OCI-M1 (cell line): ENCODE data around the gene SYMPK.

Experiments used
- DNase-seq: peaks from one replicate; lab custom pipeline; 2025; lab: John Stamatoyannopoulos, UW

Gene SYMPK

DNA sequence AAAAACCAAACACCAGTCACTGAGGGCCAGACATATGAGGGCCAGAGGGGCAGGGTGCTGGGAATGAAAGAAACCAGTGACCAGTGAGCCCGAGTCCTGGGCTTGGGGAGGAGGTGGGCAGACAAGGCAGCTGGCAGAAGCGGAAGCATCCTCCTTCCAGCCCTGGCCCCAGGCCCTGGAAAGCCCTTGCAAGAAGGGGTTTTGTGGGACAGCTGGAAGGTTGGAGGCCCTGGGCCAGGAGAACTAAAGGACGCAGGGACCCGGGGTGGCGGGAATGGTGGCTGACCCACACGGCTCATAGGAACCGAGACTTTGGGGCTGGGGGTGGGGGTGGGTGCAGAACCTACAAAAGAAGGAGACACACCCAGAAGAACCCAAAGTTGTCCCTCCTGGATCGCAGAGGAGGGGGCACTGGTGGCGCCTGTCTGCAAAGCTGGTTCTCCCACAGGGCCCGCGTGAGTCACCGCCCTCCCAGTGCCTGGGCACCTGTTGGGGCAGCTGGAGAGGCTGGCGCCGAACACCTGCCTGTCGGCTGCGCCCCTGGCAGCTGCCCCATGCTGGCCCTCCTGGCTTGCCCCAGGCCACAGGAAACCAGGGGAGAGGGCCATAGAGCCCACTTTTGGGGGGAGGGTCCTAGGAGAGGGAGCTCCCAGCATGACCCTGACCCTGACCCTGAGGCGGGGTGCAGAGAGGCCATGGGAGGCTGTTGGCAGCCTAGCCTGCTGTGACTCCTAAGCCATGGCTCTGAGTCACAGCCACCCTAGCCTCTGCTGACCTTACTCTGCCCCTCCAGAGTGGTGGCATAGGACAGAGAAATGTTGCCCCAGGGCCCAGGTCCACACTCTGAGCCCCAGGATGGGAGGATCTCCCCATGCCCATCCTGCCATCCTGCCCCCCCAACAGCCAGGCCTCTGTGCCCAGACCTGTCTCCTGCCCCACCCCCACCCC lies 81.5 kb downstream of the SYMPK start:
- DNase-seq = no peak

GRCh38 chr19:45780448-45781213 lies 82.3 kb downstream of the SYMPK start:
- no peak for DNase-seq

DNA sequence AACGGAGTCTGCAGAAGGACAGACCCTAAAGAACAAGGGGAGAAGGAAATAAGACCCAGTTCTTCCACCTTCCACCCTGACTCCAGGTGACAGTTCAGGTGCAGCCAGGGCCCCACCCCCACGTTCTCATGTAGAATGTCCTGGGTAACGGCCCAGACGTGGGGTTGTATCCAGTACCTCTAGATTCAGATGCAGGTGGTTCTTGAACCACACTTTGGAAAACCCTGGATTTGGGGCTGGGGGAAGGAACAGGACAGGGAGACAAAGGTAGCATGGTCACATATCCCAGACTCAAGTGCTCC lies 82.8 kb downstream of the SYMPK start:
- no peak for DNase-seq

GRCh38 chr19:45779231-45780145 lies 83.5 kb downstream of the SYMPK start:
- DNase-seq = peak; percentile 98

DNA sequence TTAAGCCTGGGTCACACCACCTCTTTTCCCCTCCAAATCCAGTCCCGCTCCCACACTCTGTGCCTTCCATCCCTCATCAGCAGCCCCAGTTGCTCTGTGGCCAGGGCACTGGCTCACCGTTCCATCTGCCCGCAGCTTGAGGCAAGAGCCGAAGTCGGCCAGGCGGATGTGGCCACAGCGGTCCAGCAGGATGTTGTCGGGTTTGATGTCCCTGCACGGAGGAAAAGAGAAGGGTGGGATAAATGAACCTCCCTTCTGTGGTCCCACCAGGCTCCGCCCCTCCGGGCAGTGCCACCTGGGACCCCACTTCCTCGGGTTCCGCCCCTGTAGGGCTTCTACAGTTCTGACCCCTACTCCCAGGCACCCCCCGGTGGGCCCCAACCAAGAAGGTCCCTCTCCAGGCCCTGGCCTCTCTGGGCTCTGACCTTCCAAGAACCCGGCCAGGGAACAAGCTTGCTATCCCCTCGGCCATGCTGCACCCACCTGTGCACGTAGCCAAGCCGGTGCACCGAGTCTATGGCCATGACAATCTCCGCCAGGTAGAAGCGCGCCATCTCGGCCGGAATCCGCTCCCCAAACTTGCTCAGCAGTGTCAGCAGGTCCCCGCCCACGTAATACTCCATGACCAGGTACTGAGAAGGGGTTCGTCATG lies 84.8 kb downstream of the SYMPK start:
- DNase-seq = no peak

DNA sequence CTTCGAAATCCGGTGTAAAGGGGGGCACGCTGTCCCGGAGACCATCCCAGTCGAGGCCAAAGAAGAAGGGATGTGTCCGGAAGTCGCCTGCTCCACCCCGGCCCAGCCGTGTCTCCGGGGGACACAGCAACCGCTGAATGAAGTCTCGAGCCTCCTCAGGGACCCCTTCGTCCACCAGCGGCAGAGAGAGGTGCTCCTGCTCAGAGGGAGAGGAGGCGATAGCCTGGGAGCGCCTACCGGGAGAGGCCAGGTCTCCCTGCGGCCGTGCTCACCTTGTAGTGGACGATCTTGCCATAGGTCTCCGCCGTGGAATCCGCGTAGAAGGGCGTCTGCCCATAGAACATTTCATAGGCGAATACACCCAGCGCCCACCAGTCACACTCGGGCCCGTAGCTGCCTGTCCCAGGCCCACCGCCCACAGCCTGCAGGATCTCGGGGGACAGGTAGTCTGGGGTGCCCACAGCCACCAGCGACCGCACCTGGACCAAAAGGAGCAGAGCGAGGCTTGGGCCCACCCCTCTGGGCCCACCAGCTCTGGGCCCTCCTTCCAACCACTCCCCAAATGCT lies 85.5 kb downstream of the SYMPK start:
- no peak for DNase-seq

- DNase-seq = no peak
Measured at GRCh38 chr19:45774765-45775164, 88.2 kb downstream of the SYMPK start.

- peak; percentile 18 for DNase-seq
Measured at GRCh38 chr19:45773384-45773783, 89.6 kb downstream of the SYMPK start.

GRCh38 chr19:45772912-45773311 lies 90.0 kb downstream of the SYMPK start:
- no peak for DNase-seq

DNA sequence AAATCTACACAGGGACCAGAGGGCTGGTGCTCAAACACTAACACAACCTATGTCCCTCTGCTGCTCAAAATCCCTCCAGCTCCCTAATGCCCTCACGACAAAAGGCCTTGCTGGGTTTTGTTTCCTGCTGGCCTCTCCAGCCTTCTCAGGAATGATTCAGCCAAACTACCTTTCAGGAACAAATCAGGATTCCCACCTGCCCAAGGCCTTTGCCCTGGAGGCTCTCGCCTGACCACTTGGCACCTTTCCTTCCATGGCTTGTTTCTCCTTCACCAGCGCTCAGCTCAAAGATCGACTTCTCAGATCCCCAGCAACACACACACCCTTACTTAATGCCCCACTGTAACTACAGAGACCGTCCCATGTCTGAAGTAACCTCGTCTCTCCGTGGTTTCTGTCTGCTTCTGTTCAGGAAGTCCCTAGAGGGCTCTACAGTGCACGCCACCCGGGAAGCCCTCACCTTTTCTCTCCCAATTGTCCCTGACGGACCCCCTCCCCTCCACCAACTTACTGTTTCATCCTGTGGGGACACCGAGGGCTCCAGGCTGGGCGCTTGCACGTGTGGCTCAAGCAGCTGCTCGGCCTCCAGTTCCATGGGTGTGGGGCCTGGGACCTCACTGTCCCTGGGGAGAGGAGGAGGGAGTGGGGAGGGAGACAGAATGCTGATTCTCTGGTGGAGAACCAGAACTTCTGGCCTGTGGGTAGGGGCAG lies 90.7 kb downstream of the SYMPK start:
- no peak for DNase-seq

DNA sequence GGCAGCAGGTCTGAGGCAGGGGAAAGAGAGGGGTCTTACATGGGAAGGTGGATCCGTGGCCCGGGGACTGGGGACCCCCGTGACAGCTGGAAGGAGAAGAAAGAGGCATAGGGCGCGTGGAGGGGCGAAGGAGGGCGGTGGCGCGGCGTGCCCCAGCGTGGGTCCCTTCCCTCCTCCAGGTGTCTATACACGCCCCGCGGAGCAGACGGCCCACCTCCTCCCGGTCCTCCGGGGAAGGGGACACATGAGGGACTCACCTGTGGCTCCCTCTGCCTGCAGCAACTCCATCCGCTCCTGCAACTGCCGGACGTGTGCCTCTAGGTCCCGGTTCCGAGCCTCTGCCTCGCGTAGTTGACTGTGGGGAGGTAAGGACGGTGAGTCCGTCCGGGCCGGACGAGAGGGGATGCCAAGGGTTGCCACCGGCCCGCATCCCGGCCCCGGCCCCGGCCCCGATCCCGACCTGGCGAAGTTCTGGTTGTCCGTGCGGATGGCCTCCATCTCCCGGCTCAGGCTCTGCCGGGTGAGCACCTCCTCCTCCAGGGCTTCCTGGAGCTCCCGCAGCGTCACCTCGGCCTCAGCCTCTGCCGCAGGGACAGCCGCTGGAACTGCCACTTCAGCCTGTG lies 91.5 kb downstream of the SYMPK start:
- DNase-seq = no peak

- peak; percentile 99 for DNase-seq
Measured at GRCh38 chr19:45770192-45771101, 92.5 kb downstream of the SYMPK start.

- peak; percentile 84 for DNase-seq
Measured at GRCh38 chr19:45769821-45770191, 93.1 kb downstream of the SYMPK start.

GRCh38 chr19:45768984-45769782 lies 93.8 kb downstream of the SYMPK start, which contains the start of gene SIX5:
SIX5 (minus strand) TSS chr19:45769252; CDS start chr19:45768844, 408 bp downstream.
- DNase-seq = peak; percentile 99

DNA sequence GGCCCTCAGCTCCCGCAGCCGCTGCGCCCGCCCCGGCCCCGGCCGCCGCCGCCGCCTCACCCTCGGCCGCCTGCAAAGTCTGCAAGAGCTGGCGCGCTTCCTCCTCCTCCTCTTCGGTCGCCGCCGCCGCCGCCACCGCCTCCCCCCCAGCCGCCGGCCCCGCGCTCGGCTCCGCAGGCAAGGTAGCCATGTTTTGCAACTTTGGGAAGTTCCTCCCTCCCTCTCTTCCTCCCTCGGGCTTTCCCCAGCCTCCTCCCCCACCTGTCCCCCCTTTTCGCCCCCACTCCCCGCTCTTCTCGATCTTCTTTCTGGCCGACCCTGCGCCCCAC lies 94.3 kb downstream of the SYMPK start:
- peak; percentile 76 for DNase-seq

DNA sequence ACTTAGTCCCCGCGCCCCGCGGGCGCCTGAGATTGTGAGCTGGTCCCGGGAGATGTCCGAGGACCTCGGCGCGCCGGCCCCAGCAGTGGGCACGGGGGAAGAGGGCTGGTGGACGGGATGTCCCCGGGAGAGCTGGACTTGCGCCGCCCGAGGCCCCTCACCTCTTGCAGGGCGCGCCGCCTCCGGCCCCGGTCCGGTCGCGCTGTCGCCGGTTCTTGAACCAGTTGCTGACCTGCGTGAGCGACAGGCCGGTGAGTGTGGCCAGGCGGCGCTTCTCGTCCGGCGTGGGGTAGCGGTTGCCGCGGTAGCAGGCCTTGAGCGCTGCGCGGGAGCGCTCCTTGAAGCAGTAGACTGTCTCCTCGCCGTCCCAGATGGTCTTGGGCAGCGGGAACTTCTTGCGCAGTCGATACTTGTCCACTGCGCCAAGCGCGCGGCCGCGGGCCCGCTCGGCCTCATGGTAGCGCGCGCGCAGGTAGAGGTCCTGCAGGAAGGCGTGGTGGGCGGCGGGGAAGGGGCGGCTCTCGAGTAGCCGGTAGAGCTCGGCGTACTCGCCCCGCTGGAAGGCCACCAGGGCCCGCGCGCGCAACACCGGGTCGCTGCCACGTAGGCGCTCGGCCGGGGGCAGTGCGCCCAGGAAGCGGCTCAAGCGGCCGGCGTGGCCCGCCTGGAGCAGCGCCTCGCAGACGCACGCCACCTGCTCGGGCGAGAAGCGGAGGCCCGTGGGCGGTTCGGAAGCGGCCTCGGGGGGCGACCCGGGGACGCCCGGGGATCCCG lies 94.9 kb downstream of the SYMPK start:
- peak; percentile 76 for DNase-seq

DNA sequence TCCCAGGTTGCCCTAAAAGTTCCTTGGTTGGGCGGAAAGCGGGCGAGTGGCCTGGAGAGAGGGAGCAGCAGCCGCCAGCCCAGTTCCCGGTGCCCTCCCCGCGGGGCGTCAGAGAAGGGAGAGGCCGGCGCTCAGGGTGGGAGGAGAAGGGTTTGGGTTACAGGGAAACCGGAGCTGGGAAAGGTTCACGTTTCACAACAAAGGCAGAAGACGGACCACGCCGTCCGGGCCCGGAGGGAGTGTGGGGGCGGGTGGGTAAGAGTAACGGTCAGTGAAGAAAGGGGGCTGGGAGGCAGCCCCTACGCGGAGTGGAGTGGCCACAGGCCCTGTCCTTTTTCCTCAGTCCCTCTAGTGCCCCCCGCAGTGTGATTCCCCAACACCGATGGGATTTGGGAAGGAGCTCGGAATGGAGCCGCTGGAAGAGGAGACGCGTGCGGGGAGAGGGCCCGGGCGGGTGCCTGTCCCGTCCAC lies 95.5 kb downstream of the SYMPK start:
- no peak for DNase-seq
